ENCODE results near the gene VAMP5.

The VAMP5 gene, protein sequence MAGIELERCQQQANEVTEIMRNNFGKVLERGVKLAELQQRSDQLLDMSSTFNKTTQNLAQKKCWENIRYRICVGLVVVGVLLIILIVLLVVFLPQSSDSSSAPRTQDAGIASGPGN

GRCh38 chr2:85584354-85584856 lies at the start of gene VAMP5:
VAMP5 (plus strand) TSS chr2:85584431; CDS start chr2:85584491, 60 bp downstream.
- TF ChIP-seq, protein P1, sequence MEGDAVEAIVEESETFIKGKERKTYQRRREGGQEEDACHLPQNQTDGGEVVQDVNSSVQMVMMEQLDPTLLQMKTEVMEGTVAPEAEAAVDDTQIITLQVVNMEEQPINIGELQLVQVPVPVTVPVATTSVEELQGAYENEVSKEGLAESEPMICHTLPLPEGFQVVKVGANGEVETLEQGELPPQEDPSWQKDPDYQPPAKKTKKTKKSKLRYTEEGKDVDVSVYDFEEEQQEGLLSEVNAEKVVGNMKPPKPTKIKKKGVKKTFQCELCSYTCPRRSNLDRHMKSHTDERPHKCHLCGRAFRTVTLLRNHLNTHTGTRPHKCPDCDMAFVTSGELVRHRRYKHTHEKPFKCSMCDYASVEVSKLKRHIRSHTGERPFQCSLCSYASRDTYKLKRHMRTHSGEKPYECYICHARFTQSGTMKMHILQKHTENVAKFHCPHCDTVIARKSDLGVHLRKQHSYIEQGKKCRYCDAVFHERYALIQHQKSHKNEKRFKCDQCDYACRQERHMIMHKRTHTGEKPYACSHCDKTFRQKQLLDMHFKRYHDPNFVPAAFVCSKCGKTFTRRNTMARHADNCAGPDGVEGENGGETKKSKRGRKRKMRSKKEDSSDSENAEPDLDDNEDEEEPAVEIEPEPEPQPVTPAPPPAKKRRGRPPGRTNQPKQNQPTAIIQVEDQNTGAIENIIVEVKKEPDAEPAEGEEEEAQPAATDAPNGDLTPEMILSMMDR (conservative IDR thresholded peaks at IDR 0.05; ENCODE audit: low read depth, low read length) = no peak
- DNase-seq (ENCODE audit: low read depth) = no peak
- peak within 1 kb of the TSS; percentile 42 for H3K4me3 ChIP-seq (ENCODE audit: low read length)

DNA sequence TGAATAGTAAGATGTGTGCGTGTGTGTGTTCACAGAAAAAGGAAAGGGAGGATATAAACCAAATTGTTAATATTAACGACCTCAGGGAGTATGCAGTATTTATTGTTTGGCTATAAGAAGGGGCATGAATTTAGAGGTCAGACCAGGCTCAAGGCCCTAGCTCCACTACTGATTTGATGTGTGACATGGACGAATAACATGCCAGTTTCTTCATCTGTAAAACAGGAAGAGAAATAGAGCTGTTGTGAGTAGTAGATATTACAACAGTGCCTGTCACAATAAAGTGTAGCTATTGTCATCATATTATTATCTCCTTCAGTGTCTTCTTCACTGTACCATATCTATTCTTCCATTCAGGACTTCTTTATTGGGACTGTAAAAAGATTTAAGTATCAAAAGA lies 49.4 kb upstream of the VAMP5 start:
- no peak overlapping the region for H3K4me3 ChIP-seq (ENCODE audit: low read length)
- DNase-seq (ENCODE audit: low read depth) = no peak
- TF ChIP-seq, protein P1 (conservative IDR thresholded peaks at IDR 0.05; ENCODE audit: low read depth, low read length) = no peak

- no peak overlapping the region for H3K4me3 ChIP-seq (ENCODE audit: low read length)
- TF ChIP-seq, protein P1 (conservative IDR thresholded peaks at IDR 0.05; ENCODE audit: low read depth, low read length) = no peak
- peak; percentile 56 for DNase-seq (ENCODE audit: low read depth)
These were observed 47.8 kb upstream of the VAMP5 start for GRCh38 chr2:85536479-85536878.

- H3K4me3 ChIP-seq (ENCODE audit: low read length) = peak overlapping the region; percentile 74
- peak; percentile 66 for DNase-seq (ENCODE audit: low read depth)
- TF ChIP-seq, protein P1 (conservative IDR thresholded peaks at IDR 0.05; ENCODE audit: low read depth, low read length) = peak; percentile 66
These were observed 46.4 kb upstream of the VAMP5 start for GRCh38 chr2:85537600-85538506.

DNA sequence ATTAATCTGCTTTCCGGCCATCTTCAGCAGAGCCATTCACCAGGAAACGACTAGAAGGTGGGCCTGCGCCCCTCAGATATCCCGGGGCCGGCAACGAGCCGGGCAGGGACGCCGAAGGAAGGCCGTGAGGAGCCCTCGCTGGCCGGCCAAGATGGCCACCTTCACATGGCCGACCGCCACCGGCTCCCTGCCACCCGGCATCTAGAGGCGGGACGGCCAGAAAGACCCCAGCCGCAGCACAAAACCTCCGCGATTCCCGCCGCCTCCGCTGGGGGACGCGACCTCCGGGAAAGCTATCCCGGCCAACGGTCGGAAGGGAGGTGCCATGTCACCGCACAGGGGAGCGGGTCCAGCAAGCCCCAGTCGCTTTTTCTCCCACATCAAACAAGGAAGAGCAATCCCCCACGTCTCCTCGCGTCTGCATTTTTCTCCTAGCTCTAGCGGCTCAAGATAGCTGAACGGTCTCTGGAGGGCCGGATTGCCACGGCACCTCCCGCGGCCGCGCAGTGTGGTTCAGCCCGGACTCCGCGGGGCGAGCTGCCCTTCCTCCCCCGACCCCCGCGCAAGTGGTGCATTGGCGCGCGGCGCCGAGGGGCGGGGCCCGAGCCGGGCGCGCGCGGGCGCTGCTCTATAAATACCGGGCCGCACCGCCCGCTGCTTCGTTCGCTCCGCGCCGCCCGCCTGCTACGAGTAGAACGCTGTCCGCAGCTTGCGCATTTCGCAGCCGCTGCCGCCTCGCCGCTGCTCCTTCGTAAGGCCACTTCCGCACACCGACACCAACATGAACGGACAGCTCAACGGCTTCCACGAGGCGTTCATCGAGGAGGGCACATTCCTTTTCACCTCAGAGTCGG lies 45.5 kb upstream of the VAMP5 start, which contains the start of gene MAT2A:
TSS of gene MAT2A (plus strand) at position 662 of the 854 bp plus-strand sequence. CDS start at position 782, 120 bp downstream.
- peak; percentile 69 for DNase-seq (ENCODE audit: low read depth)
- TF ChIP-seq, protein P1 (conservative IDR thresholded peaks at IDR 0.05; ENCODE audit: low read depth, low read length) = peak; percentile 72
- H3K4me3 ChIP-seq (ENCODE audit: low read length) = peak within 1 kb of the TSS; percentile 74

DNA sequence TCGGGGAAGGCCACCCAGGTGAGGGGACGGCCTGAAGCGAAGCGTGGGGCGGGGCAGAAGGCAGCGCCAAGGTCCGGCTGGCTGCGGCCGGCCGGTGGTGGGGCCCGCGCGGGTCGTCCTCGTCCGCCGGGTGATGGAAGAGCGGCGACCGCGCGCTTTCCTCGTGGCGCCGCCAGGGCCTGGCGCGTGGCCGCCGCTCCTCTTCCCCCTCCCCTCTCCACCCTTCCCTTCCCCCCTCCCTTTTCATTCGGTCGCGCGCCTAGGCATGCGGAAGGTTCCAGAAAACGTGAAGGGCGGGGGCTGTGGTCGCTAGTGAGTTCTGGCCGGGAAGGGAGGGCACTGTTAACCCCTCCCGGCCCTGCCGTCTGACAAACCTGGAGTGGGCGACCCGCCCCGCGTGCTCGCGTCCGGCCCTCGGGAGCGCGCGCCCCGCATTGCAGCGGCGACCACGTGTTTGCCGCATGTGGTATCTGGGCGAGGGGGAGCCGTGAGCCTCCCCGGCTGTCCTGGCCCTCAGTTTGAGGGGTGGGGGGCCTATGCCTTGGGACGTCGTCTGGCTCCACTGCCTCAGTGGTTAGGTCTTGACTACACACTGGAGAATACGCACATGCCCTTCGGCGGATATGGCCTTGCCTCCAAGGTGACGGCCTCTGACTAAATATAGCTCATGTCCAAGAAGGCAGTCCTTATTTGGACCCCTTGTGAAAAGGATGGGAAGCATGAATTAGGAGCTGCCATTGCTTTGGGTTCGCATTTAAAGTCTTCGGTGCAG lies 44.7 kb upstream of the VAMP5 start:
- DNase-seq (ENCODE audit: low read depth) = no peak

More for the DNA sequence above, 44.7 kb upstream of the VAMP5 start:
- TF ChIP-seq, protein P1 (conservative IDR thresholded peaks at IDR 0.05; ENCODE audit: low read depth, low read length) = no peak
- H3K4me3 ChIP-seq (ENCODE audit: low read length) = peak overlapping the region; percentile 74

Measured in retinal pigment epithelial cell (primary cell).